ENCODE measurements around the gene PDE11A. TPM values are rescaled to one million over a fixed set of nuclear protein-coding genes. Genes with fewer than 3 reads are reported as not detected.

The PDE11A gene
- total RNA-seq, 1 experiment from 2014 or later = 0.13 TPM

- no peaks in the 10 kb centered on the region for H3K36me3 Mint-ChIP-seq (ENCODE audit: insufficient read depth in 1 of 3, low read depth in 3 of 3)
Observed at GRCh38 chr2:177602611-177603164, 469.9 kb downstream of the PDE11A start.

More at GRCh38 chr2:177602611-177603164, 469.9 kb downstream of the PDE11A start:
- H2BK15ac ChIP-seq (ENCODE audit: low read depth, low read length) = no peak overlapping the region
- H2BK12ac ChIP-seq (ENCODE audit: insufficient read length, low read depth, low read length) = no peak overlapping the region
- no peak overlapping the region for H3K9ac ChIP-seq (ENCODE audit: extremely low read depth, insufficient read length, low read length)
- H3K23ac ChIP-seq (ENCODE audit: insufficient read length, low read depth, low read length) = no peak overlapping the region
- H3K56ac ChIP-seq (ENCODE audit: insufficient read length, low read depth, low read length) = no peak overlapping the region
- H2AK5ac ChIP-seq (ENCODE audit: insufficient read length, low read length) = no peak overlapping the region
- H4K91ac ChIP-seq (ENCODE audit: insufficient read length, low read depth, low read length) = no peak overlapping the region
- no peak for DNase-seq
- H3K79me1 ChIP-seq (ENCODE audit: insufficient read depth, low read depth, low read length, poor library complexity, severe bottlenecking) = no peaks in the 10 kb centered on the region
- H2BK20ac ChIP-seq (ENCODE audit: low read depth, low read length, poor library complexity, severe bottlenecking) = no peak overlapping the region
- H3K9me3 ChIP-seq (ENCODE audit: control insufficient read depth, low read depth, low read length) = no peaks in the 10 kb centered on the region
- no CpG with 5 or more reads among the region's 2 CpGs for WGBS (ENCODE audit: extremely low coverage, insufficient read length, low lambda C conversion rate)
- H4K20me1 ChIP-seq (ENCODE audit: control insufficient read depth, insufficient read depth, insufficient read length) = no peaks in the 10 kb centered on the region
- H3K23me2 ChIP-seq (ENCODE audit: insufficient read length, low read depth, low read length, poor library complexity, severe bottlenecking) = no peaks in the 10 kb centered on the region
- Mint-ChIP-seq H3K27me3 (ENCODE audit: low read depth) (peaks cover 6% of the 10 kb centered on the region; the same call in 1 of the 2 replicates), H3K4me3 (no peak overlapping the region), H3K27ac (no peak overlapping the region), H3K9me3 (0 out of 5 replicates have a peak, but pooled peaks cover 0 to 2% of the 10 kb centered on the region in 2 experiments), H3K4me1 (peaks cover 14 to 15% of the 10 kb centered on the region in 2 experiments)
- H3T11ph ChIP-seq (ENCODE audit: low read length) = no peak overlapping the region
- no peak for TF ChIP-seq CTCF (conservative IDR thresholded peaks at IDR 0.05)
- no peak overlapping the region for H3K14ac ChIP-seq (ENCODE audit: insufficient read depth, low read length)
- H3K4ac ChIP-seq (ENCODE audit: low read depth, low read length) = no peak overlapping the region
- H3K4me2 ChIP-seq (ENCODE audit: insufficient read depth, insufficient read length, low read length) = no peak overlapping the region
- H2AFZ ChIP-seq (ENCODE audit: low read length) = no peak overlapping the region
- H4K8ac ChIP-seq (replicated peaks; ENCODE audit: insufficient read length, low read depth, low read length) = no peak overlapping the region
- H4K5ac ChIP-seq (ENCODE audit: insufficient read length, low read depth, low read length) = no peak overlapping the region
- no peak overlapping the region for H3K27ac ChIP-seq (ENCODE audit: insufficient read length, low read depth, low read length)
- H2BK120ac ChIP-seq (ENCODE audit: low read depth, low read length, poor library complexity, severe bottlenecking) = no peak overlapping the region
- no peak overlapping the region for H2BK5ac ChIP-seq (ENCODE audit: insufficient read length, low read length)
- no peaks in the 10 kb centered on the region for H3K79me2 ChIP-seq (ENCODE audit: insufficient read depth, low read length)
- no peak overlapping the region for H3K18ac ChIP-seq (ENCODE audit: insufficient read length, low read depth, low read length)
- peaks cover under 1% of the 10 kb centered on the region; the same call in 1 of the 2 replicates for H3K4me1 ChIP-seq (ENCODE audit: insufficient read depth, low read length)
- H3K27me3 ChIP-seq (ENCODE audit: insufficient read depth, low read length) = no peaks in the 10 kb centered on the region
